Measurements from ENCODE around the gene S1PR4.
"Not testable (repeated sequence)": the region's sequence is repeated elsewhere in the genome, so short reads cannot be mapped to it uniquely, and the experiment has no call there.

Gene S1PR4

GRCh38 chr19:3183721-3184641 is 5.4 kb downstream of the S1PR4 start:
- DNase-seq, result no peak

DNA sequence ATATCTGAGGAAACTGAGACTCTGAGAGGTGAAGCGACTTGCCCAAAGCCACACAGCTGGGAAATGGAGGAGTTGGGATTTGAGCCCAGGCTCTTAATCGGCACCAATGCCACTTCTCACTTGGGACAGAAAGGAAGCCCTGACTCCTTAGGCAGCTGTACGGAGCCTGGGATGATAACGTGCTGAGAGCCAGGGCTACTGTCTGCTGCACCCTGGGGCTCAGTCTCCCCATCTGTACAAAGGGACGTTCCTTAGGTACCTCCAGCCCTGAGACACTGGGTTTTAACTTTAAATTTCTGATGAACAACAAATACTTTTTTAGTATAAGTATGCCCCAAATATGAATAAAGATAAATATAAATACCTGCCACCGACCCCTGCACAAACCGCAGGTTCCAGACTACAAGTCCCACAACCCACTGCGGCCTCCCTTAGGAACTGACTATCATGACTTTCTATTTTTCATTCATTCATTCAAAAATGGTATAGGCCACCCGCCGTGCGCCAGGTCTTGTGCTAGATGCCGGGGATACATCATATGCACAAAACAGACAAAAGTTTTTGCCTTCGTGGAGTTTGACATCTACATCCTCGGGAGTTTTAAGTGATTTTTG is 6.4 kb downstream of the S1PR4 start:
- peak; percentile 86 for DNase-seq

DNA sequence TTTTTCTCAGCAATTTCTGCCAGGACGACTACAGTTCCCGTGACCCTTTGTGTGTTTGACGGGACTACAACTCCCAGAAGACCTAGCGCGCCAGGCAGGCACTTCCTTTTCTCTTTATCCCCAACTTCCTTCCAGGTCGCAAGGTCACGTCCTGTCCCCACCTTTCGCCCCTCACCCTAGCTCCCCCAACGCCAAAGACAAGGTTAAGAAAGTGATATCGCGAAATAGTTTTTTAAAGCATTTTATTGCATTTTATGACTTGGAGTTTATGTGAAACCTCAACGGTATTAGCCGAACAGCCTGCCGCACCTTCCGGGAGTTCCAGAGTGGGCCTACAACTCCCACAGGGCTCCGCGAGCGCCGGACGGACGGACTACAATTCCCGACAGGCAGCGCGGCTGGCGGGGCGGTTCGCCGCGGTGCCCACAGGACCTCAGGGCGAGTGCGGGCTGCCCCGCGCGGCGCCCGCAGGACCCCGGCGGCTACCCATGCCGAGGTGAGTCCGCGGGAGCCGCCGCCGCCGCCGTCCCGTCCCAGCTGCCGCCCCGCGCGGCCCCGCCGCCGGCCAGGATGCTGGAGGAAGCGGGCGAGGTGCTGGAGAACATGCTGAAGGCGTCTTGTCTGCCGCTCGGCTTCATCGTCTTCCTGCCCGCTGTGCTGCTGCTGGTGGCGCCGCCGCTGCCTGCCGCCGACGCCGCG is 7.0 kb downstream of the S1PR4 start, which contains the start of gene NCLN:
NCLN (plus strand) TSS at position 470 of the 699 bp plus-strand sequence; CDS start at position 571, 101 bp downstream.
- peak; percentile 93 for DNase-seq

DNA sequence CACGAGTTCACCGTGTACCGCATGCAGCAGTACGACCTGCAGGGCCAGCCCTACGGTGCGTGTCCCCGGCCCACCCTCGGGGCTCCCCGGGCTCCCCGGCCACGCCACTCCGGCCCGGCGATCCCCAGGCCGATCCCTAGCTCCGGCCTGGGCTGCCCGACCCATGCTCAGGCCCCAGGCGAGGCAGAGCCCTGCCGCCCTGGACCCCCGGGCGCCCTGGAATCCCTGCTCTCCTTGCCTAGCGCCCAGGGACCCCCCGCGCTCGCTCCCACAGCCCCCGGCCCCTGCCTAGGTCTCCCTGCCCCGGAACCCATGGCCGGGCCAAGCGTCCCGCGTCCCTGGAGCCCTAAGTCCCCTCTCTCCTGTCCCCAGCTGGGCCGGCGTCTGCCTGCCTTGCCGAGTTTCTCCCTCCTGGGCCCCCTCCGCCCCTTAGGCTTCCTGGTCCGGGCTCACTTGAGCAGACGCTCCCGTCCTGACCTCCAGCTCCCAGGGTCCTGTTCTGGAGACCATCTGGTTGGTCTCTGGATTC is 7.7 kb downstream of the S1PR4 start:
- peak; percentile 38 for DNase-seq

- DNase-seq, result no peak
Observed at GRCh38 chr19:3186891-3187661, 8.5 kb downstream of the S1PR4 start.

GRCh38 chr19:3187662-3188511 is 9.3 kb downstream of the S1PR4 start:
- no peak for DNase-seq

GRCh38 chr19:3188627-3189596 is 10.3 kb downstream of the S1PR4 start:
- no peak for DNase-seq

DNA sequence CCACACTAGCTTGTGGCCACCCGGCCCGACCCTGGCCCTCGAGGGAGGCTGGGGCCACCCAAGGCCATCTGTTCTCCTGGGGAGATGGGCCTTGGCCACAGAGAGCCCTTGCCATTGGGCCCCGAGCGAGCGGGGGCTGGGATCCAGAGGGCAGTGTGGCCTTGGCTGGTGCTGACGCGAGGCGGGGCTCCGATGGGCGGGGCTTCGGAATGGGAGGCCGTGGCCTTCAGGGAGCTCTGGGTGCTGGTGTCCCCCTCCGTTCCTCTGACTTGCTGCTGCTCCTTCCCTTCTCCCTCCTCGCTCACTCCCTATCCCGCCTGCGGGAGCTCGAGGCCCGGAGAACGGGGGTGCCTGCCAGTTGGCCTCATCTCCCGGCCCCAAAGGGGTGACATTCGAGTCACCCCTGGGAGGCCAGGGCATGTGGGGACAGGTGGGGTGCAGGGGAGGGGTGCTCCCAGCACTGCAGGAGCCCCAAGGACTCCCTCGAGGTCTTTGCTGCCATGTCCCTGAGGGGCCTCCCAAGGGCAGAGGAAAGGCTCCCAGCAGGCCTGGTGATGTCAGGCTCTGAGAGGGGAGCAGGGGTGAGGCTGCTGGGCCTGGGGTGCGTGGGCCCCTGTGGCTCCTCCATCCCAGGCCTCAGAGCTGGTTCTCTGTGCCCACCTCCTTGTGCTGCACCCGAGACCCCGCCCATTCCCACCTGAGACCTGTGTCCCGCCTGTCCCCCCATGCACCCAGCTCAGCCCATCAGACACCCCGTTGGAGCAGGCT is 11.3 kb downstream of the S1PR4 start:
- DNase-seq, result no peak

DNA sequence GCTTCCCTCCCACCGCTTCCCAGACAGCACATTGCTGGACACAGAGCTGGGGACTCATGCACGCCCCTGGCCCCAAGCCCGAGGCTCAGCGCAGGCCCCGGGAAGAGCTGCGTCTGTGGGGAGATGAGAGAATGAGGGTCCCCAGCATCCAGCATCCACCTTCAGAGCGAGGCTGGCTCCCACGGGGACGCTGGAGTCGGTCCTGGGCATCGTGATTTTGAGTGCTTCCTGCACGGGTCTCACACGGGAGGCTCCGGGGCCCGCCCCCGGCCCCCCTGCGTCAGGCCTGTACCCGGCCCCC is 11.9 kb downstream of the S1PR4 start:
- DNase-seq, result no peak

DNA sequence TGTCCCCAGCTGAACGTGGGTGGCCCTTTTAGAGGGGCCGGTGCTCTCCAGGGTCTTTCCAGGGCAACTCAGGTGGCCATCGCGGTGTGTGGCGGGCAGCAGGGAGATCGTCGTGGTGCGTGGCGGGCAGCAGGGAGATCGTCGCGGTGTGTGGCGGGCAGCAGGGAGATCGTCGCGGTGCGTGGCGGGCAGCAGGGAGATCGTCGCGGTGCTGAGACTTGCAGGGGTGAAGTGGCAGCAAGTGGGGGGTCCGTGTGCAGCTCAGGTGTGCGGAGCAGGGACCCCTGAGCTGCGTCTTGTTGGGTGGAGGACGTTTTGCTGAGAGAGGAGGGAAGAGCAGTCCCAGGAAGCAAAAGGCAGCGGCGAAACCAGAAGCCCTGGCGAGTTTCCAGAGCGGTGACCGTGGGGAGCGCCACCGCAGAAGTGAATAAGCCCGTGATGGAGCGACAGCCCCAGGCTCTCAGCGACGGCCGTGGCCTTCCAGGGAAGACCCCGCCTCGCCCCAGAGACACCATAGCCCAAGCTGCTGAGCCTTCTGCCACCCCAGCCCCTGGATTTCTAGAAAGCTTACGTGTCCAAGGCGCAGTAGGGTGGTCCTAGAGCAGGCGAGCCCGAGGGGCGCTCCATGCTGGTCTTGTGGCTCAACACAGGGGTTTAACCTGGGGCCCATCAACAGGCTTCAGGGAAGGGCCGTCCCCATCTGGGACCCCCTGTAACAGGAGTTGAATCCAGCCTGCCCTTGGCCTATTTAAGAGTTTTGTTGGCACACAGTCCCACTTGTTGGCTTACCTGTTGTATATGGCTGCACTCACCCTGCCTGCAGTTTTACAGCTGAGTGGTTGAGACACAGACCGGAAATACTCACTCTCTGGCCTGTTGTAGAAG is 12.6 kb downstream of the S1PR4 start:
- DNase-seq, result no peak

GRCh38 chr19:3191806-3192104 is 13.2 kb downstream of the S1PR4 start:
- not testable (repeated sequence) for DNase-seq

DNA sequence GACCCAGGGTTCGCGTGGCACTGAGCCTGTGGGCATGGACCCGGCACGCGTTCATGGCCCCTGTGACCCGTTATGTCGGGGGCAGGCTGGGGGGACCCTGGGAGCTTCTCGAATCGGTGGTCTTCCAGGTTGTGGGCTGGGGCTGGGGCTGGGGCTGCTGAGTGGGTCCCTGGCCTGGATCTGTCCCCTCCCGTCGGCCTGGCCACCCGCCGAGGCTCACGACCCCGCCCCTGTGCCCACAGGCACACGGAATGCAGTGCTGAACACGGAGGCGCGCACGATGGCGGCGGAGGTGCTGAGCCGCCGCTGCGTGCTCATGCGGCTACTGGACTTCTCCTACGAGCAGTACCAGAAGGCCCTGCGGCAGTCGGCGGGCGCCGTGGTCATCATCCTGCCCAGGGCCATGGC is 13.7 kb downstream of the S1PR4 start:
- DNase-seq, result no peak

- no peak for DNase-seq
Observed at GRCh38 chr19:3192684-3193083, 14.1 kb downstream of the S1PR4 start.

DNA sequence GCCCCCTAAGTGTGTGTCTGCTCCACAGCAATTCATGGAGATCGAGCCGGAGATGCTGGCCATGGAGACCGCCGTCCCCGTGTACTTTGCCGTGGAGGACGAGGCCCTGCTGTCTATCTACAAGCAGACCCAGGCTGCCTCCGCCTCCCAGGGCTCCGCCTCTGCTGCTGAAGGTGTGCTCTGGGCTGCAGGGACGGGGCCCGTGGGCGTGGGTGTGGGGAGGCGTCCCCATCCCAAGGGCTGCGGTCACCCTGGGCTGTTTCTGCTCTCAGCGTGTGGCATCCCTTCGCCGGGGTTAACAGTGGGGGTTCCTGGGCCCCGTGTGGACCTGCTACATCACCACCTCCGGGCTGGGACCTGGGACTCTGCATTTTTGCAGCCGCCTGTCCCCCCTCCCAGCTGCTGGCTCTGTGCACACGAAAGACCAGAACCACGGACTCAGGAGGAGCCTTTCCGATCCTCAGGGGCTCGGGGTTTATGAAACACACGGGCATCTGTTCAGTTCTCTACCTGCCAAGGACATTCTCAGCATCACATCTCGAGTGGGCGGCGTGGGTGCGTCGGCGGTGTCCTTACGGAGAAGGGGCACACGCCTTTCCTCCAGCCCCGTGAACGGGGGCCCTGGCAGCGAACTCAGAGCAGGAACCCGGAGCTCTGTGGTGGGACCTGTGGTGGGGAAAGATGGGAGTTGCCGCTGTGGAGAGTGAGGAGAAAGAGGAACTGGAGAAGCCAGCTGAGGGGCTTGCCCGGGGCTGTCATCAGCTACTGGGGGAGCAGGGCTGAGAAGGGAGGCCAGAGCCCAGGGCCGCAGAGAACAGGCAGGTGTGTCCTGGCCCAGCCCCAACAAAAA is 14.9 kb downstream of the S1PR4 start:
- DNase-seq, result no peak

DNA sequence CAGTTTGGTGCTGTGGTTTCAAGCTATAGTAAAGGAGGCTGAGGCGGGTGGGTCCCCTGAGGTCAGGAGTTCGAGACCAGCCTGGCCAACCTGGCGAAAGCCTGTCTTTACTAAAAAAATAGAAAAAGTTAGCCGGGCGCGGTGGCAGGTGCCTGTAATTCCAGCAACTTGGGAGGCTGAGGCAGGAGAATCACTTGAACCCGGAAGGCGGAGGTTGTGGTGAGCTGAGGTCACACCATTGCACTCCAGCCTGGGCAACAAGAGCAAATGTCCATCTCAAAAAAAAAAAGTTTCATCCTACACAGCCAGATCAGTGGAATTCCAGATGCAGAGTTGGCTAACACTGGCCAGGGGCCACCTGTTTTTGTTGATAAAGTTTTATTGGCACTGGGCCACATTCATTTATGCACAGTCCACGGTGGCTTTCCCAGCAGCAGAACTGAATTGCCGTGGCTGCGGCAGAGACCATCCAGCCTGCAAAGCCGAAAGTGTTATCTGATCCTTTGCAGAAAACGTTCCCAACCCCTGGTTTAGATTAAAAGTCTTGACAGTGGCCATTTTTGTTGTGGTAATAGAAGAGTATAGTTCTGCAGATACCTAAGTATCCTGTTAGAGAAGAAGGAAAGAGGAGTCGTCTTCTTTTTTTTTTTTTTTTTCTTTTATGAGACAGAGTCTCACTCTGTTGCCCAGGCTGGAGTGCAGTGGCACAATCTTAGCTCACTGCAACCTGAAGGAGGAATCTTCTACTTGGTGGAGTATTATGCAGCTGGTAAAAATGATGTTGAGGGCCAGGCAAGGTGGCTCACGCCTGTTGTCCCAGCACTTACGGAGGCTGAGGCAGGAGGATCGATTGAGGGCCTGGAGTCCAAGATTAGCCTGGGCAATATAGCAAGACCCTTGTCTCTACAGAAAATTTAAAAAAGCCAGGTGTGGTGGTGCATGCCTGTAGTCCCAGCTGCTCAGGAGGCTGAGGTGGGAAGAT is 15.8 kb downstream of the S1PR4 start:
- no peak for DNase-seq
